Endothelial cell of umbilical vein (primary cell): ENCODE measurements around the gene PLXNC1. TPM values are rescaled to one million over a fixed set of nuclear protein-coding genes. Genes with fewer than 3 reads are reported as not detected.

Experiments used
- BruUV-seq: library from RNA; stranded (reverse); fragments of 400-500 nt; replicated peaks from 2 replicates; lab custom pipeline; 2021; lab: Mats Ljungman, UMichigan
- CTCF ChIA-PET: fragments of 300-600, 350-600 bp; sonication (Branson Sonifier 250); formaldehyde crosslinking; loops from one replicate; lab custom pipeline; 2021; ENCODE audit warnings: antibody characterized with exemption, inconsistent platforms; lab: Charles Lee
- POLR2A ChIA-PET: fragments of 300-600, 350-600 bp; sonication (Branson Sonifier 250); formaldehyde crosslinking; loops from one replicate; lab custom pipeline; 2021; ENCODE audit warnings: antibody characterized with exemption, inconsistent platforms; lab: Charles Lee
- DNase-seq: peaks from one replicate; pipeline ENCODE4 v3.0.0-alpha.2; 2011; ENCODE audit warnings: low read depth, low spot score
- FAIRE-seq: peaks from 2 replicates; lab custom pipeline; 2011; peaks lifted over from hg19 to GRCh38; lab: Jason Lieb, UNC
- H2AFZ ChIP-seq: 2 replicates; pipeline ENCODE4 v1.6.0; 2012; ENCODE audit warnings: low read depth, low read length, control low read depth, inconsistent platforms
- H3K27ac ChIP-seq: 2 replicates; pipeline ENCODE4 v1.5.1; 2011; ENCODE audit warnings: low read depth, mild to moderate bottlenecking, control low read depth, low read length, moderate library complexity; ENCODE audit not compliant: insufficient read depth
- H3K27me3 ChIP-seq, 2 experiments: 2 replicates each; pipeline versions ENCODE4 v1.6.0 to v1.6.1; 2011; ENCODE audit warnings: low read length in 2 of 2, mixed read lengths in 1 of 2; ENCODE audit not compliant: control insufficient read depth in 2 of 2, insufficient read depth in 2 of 2
- H3K36me3 ChIP-seq, 2 experiments: 2 replicates in 1 of 2; 3 replicates in 1 of 2; pipeline ENCODE4 v1.5.1; 2011; ENCODE audit warnings: low read length in 2 of 2, mild to moderate bottlenecking in 1 of 2, moderate library complexity in 1 of 2; ENCODE audit not compliant: control insufficient read depth in 2 of 2, insufficient read depth in 2 of 2; ENCODE audit errors: extremely low read depth in 1 of 2
- H3K4me1 ChIP-seq: 3 replicates; pipeline ENCODE4 v1.5.1; 2011; ENCODE audit warnings: mild to moderate bottlenecking, low read length; ENCODE audit not compliant: control insufficient read depth, insufficient read depth; ENCODE audit errors: extremely low read depth
- H3K4me2 ChIP-seq: 2 replicates; pipeline ENCODE4 v1.6.1; 2011; ENCODE audit warnings: low read length, control low read depth, mixed read lengths; ENCODE audit not compliant: insufficient read depth
- H3K4me3 ChIP-seq, 3 experiments: fragments of 200-600 bp in 1 of 3; sonication (generic), shearing (Covaris generic) in 1 of 3; replicated peaks in 1 of 3; 2 replicates each; pipeline ENCODE4 v1.5.1; 2011 to 2016; ENCODE audit warnings: control low read depth in 3 of 3, low read length in 3 of 3, mild to moderate bottlenecking in 2 of 3, inconsistent platforms in 1 of 3, low read depth in 1 of 3, moderate library complexity in 1 of 3; ENCODE audit not compliant: insufficient read depth in 1 of 3
- H3K79me2 ChIP-seq: 2 replicates; pipeline ENCODE4 v1.6.0; 2012; ENCODE audit warnings: low read length, inconsistent platforms; ENCODE audit not compliant: control insufficient read depth, insufficient read depth
- H3K9ac ChIP-seq: replicated peaks from 2 replicates; pipeline ENCODE3; 2011; ENCODE audit warnings: low read length, control low read depth; ENCODE audit not compliant: insufficient read depth; ENCODE audit errors: extremely low read depth
- H3K9me1 ChIP-seq: replicated peaks from 3 replicates; pipeline ENCODE4 v1.6.0; 2011; ENCODE audit warnings: mild to moderate bottlenecking, low read length; ENCODE audit not compliant: control insufficient read depth, insufficient read depth; ENCODE audit errors: extremely low read depth
- H3K9me3 ChIP-seq: replicated peaks from 2 replicates; pipeline ENCODE4 v1.5.1; 2012; ENCODE audit warnings: low read length, inconsistent platforms; ENCODE audit not compliant: control insufficient read depth, insufficient read depth
- H4K20me1 ChIP-seq: replicated peaks from 2 replicates; pipeline ENCODE3; 2011; ENCODE audit warnings: mild to moderate bottlenecking, low read length; ENCODE audit not compliant: control insufficient read depth, insufficient read depth; ENCODE audit errors: extremely low read depth
- CTCF ChIP-seq, 2 donors: IDR thresholded peaks; 1 replicate in 1 of 2; 2 replicates in 1 of 2; pipeline ENCODE4 v1.5.1; 2011; ENCODE audit warnings: low read length in 2 of 2, mild to moderate bottlenecking in 2 of 2, moderate library complexity in 2 of 2, control low read depth in 1 of 2, inconsistent platforms in 1 of 2, low read depth in 1 of 2; ENCODE audit not compliant: insufficient read depth in 1 of 2; ENCODE audit errors: extremely low read depth in 1 of 2
- EZH2 ChIP-seq: IDR thresholded peaks from 2 replicates; pipeline ENCODE4 v1.6.1; 2012; ENCODE audit warnings: borderline replicate concordance, low read depth, mild to moderate bottlenecking, moderate library complexity, low read length, inconsistent platforms; ENCODE audit not compliant: severe bottlenecking
- FOS ChIP-seq: IDR thresholded peaks from 2 replicates; pipeline ENCODE4 v1.6.1; 2011; ENCODE audit warnings: mild to moderate bottlenecking, low read length, moderate library complexity, borderline replicate concordance; ENCODE audit not compliant: insufficient read depth
- GATA2 ChIP-seq: IDR thresholded peaks from 2 replicates; pipeline ENCODE4 v1.7.0; 2011; ENCODE audit warnings: low read depth, mild to moderate bottlenecking, moderate library complexity, mixed read lengths, low read length; ENCODE audit not compliant: insufficient read length, insufficient read depth
- JUN ChIP-seq: IDR thresholded peaks from 2 replicates; pipeline ENCODE4 v1.6.1; 2011; ENCODE audit warnings: borderline replicate concordance, low read depth; ENCODE audit not compliant: insufficient read length, insufficient read depth
- MAX ChIP-seq: IDR thresholded peaks from 2 replicates; pipeline ENCODE4 v1.6.1; 2011; ENCODE audit not compliant: insufficient read depth, insufficient read length
- MYC ChIP-seq: IDR thresholded peaks from one replicate; pipeline ENCODE4 v1.6.1; 2011; ENCODE audit warnings: mild to moderate bottlenecking, low read depth, low read length
- POLR2A ChIP-seq: IDR thresholded peaks from 2 replicates; pipeline ENCODE4 v1.6.1; 2012; ENCODE audit warnings: low read depth, mild to moderate bottlenecking, control low read depth, low read length
- POLR2AphosphoS5 ChIP-seq: IDR thresholded peaks from 2 replicates; pipeline ENCODE4 v1.6.1; 2012; ENCODE audit warnings: low read depth, mild to moderate bottlenecking, control low read depth, low read length, moderate library complexity; ENCODE audit not compliant: insufficient read depth
- dilution Hi-C: fragments of 300-500 bp; cut with MboI; formaldehyde crosslinking; loops from one replicate; pipeline ENCODE4 v1.15.0; 2019; ENCODE audit warnings: low sequenced_read_pairs; ENCODE audit not compliant: extremely low pct_ligation_motif_present
- intact Hi-C: fragments of 100-400 bp; cut with micrococcal nuclease; formaldehyde crosslinking; loops from one replicate; pipeline ENCODE4 v1.10.0; 2022
- polyA plus RNA-seq, 4 experiments: library from polyadenylated mRNA; depleted of rRNA in 3 of 4; stranded (reverse) in 3 of 4; unstranded in 1 of 4; fragments of >200 nt; gene quantifications; 2 replicates each; pipeline versions ENCODE4 v1.2.1 to v1.2.3, GENCODE V29; 2011 to 2012; ENCODE audit warnings: missing spikeins in 1 of 4
- total RNA-seq: library from RNA; stranded (reverse); gene quantifications from 2 replicates; pipeline ENCODE4 v1.2.3, GENCODE V29; 2021

The PLXNC1 gene
- total and polyA plus RNA-seq, 2 donors (not counting 3 experiments of a cell fraction or from before 2014, with no cell fraction given) = 0.04 TPM; not detected in 1

GRCh38 chr12:94222351-94223084 lies 74.1 kb downstream of the PLXNC1 start:
- no peak overlapping the region for H3K4me3 ChIP-seq
- ChIA-PET CTCF (no interaction called here), POLR2A (interaction anchor here (0.6 kb wide), 1 partner anchor 8 kb away, joined by 4 read pairs; no protein-coding TSS in a partner anchor)
- no peaks in the 10 kb centered on the region for H3K9me1 ChIP-seq
- intact Hi-C loops (no loop called here), dilution Hi-C loops (no loop called here)
- TF ChIP-seq MYC (no peak), FOS (no peak), GATA2 (no peak), CTCF (IDR thresholded peaks at IDR 0.05; ENCODE audit: extremely low read depth in 1 of 2, insufficient read depth in 1 of 2, low read depth in 1 of 2, low read length in 2 of 2) (no peak), POLR2A (no peak), POLR2AphosphoS5 (no peak), JUN (no peak), EZH2 (no peak), MAX (no peak)
- no peaks in the 10 kb centered on the region for H3K79me2 ChIP-seq
- H3K4me1 ChIP-seq = no peaks in the 10 kb centered on the region
- FAIRE-seq = no peak
- no peaks in the 10 kb centered on the region for H4K20me1 ChIP-seq
- no peak overlapping the region for H3K9ac ChIP-seq
- no peak for DNase-seq
- no peak overlapping the region for H3K27ac ChIP-seq
- peaks cover 0 to 1% of the 10 kb centered on the region in 2 experiments for H3K27me3 ChIP-seq
- no peak overlapping the region for H2AFZ ChIP-seq
- BruUV-seq = no TSS peak
- H3K36me3 ChIP-seq = no peaks in the 10 kb centered on the region
- no peaks in the 10 kb centered on the region for H3K9me3 ChIP-seq
- H3K4me2 ChIP-seq = no peak overlapping the region
